Body of pancreas (tissue), 4 donors: ENCODE measurements around the gene SSU72.
"Not testable (repeated sequence)": the region's sequence is repeated elsewhere in the genome, so short reads cannot be mapped to it uniquely, and the experiment has no call there.

ENCODE experiments used
- POLR2A ChIP-seq, 3 donors: fragments of 450-650 bp; IDR thresholded peaks; one replicate each; pipeline ENCODE4 v1.6.1; 2016; ENCODE audit warnings: antibody characterized with exemption in 3 of 3, mild to moderate bottlenecking in 2 of 3
- TF ChIP-seq, protein P1 (sequence below), 7 experiments: fragments of 450-650 bp in 4 of 7; fragments of 200-600 bp in 3 of 7; sonication (generic) in 3 of 7; IDR thresholded peaks; one replicate each; pipeline ENCODE4 v1.5.1; 2016 to 2019; ENCODE audit warnings: antibody characterized with exemption in 7 of 7

DNA sequence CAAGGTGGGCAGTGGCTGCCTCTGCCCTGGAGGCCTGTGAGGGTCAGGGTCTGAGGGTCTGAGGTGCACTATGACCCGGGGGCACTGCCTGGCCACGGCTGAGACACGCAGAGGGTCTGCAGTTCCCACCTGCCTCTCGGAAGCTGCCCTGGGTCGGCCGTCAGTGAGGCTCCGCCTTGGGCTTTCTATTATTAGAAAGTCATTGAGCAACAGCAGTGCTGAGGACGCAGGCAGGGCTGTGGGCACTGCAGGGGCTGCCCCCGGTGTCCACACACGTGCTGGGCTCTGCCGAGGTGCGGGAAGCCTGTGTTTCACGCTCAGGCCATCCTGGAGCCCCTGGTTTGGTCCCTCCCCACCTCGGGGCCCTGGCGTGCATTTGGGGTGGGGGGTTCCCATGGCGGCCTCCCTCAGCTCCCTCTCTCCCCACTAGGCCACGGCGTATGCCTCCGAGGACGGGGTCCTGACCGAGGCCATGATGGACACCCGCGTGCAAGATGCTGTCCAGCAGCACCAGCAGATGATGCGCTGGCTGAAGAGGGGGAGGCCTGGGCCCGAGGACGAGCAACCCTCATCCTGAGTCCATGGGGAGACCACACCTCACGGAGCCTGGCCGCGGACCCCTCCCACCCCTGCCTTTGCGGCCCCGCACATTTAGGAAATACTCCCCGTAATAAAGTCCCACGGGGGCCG, 65.7 kb downstream of the SSU72 start:
- TF ChIP-seq, protein P1, sequence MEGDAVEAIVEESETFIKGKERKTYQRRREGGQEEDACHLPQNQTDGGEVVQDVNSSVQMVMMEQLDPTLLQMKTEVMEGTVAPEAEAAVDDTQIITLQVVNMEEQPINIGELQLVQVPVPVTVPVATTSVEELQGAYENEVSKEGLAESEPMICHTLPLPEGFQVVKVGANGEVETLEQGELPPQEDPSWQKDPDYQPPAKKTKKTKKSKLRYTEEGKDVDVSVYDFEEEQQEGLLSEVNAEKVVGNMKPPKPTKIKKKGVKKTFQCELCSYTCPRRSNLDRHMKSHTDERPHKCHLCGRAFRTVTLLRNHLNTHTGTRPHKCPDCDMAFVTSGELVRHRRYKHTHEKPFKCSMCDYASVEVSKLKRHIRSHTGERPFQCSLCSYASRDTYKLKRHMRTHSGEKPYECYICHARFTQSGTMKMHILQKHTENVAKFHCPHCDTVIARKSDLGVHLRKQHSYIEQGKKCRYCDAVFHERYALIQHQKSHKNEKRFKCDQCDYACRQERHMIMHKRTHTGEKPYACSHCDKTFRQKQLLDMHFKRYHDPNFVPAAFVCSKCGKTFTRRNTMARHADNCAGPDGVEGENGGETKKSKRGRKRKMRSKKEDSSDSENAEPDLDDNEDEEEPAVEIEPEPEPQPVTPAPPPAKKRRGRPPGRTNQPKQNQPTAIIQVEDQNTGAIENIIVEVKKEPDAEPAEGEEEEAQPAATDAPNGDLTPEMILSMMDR (IDR thresholded peaks at IDR 0.05), result not testable (repeated sequence)
- TF ChIP-seq POLR2A (IDR thresholded peaks at IDR 0.05), result not testable (repeated sequence)
